T-cell (primary cell): ENCODE results near the gene COA1. TPM values are rescaled to one million over a fixed set of nuclear protein-coding genes. Genes with fewer than 3 reads are reported as not detected.

Experiments
- ATAC-seq, 4 experiments: fragments of 200-7000 bp in 3 of 4; fragments of 150-1000 bp in 1 of 4; cut with Tn5 transposase; replicated peaks in 1 of 4; 1 replicate in 3 of 4; 2 replicates in 1 of 4; pipeline ENCODE4 v1.10.0; 2021; ENCODE audit warnings: moderate library complexity in 3 of 4, mild to moderate bottlenecking in 2 of 4, moderate number of reproducible peaks in 1 of 4
- CTCF ChIA-PET, 2 donors: fragments of 300-600 bp; sonication (Branson Sonifier 250); formaldehyde crosslinking; loops; one replicate each; lab custom pipeline; 2022; ENCODE audit warnings: antibody characterized with exemption in 2 of 2; lab: Charles Lee
- POLR2A ChIA-PET, 2 donors: fragments of 300-600 bp; sonication (Branson Sonifier 250); formaldehyde crosslinking; loops; one replicate each; lab custom pipeline; 2022; ENCODE audit warnings: antibody characterized with exemption in 2 of 2; lab: Charles Lee
- DNase-seq, 35 experiments: peaks; one replicate each; pipeline versions ENCODE4 v3.0.0 to v3.0.0-alpha.2; 2013 to 2023
- H3K27ac ChIP-seq: one replicate; pipeline ENCODE4 v1.5.1; 2013; ENCODE audit warnings: low read length
- H3K27me3 ChIP-seq, 2 experiments: replicated peaks in 1 of 2; 1 replicate in 1 of 2; 2 replicates in 1 of 2; pipeline versions ENCODE4 v1.6.1 to v1.7.0; 2013; ENCODE audit warnings: low read length in 1 of 2, mixed read lengths in 1 of 2; ENCODE audit not compliant: control insufficient read depth in 2 of 2, insufficient read depth in 2 of 2; ENCODE audit errors: extremely low read depth in 1 of 2
- H3K36me3 ChIP-seq, 2 donors: 1 replicate in 1 of 2; 2 replicates in 1 of 2; pipeline versions ENCODE4 v1.6.1 to v1.7.0; 2013; ENCODE audit warnings: low read length in 1 of 2; ENCODE audit not compliant: control insufficient read depth in 2 of 2, insufficient read depth in 1 of 2; ENCODE audit errors: extremely low read depth in 1 of 2
- H3K4me1 ChIP-seq, 2 experiments: 1 replicate in 1 of 2; 2 replicates in 1 of 2; pipeline versions ENCODE4 v1.6.1 to v1.7.0; 2013; ENCODE audit warnings: low read length in 2 of 2, mixed read lengths in 1 of 2; ENCODE audit not compliant: insufficient read depth in 2 of 2, control insufficient read depth in 1 of 2; ENCODE audit errors: extremely low read depth in 1 of 2
- H3K4me3 ChIP-seq, 2 donors: 1 replicate in 1 of 2; 2 replicates in 1 of 2; pipeline versions ENCODE4 v1.5.1 to v1.7.0; 2013; ENCODE audit warnings: mild to moderate bottlenecking in 2 of 2, low read length in 1 of 2, moderate library complexity in 1 of 2; ENCODE audit not compliant: control insufficient read depth in 1 of 2; ENCODE audit errors: extremely low read depth in 1 of 2
- H3K9me3 ChIP-seq: 2 replicates; pipeline ENCODE4 v1.7.0; 2013
- H3K27ac Mint-ChIP-seq, 2 donors: one replicate each; pipeline ENCODE4 v1.8.0; 2020 to 2021; ENCODE audit warnings: mild to moderate bottlenecking in 2 of 2, mixed read lengths in 2 of 2
- H3K27me3 Mint-ChIP-seq, 2 donors: one replicate each; pipeline ENCODE4 v1.8.0; 2021 to 2022; ENCODE audit warnings: mixed read lengths in 2 of 2
- H3K36me3 Mint-ChIP-seq: one replicate; pipeline ENCODE4 v1.8.0; 2021; ENCODE audit warnings: mixed read lengths
- H3K4me1 Mint-ChIP-seq, 3 donors: one replicate each; pipeline ENCODE4 v1.8.0; 2020 to 2022; ENCODE audit warnings: mixed read lengths in 3 of 3, mild to moderate bottlenecking in 1 of 3
- H3K4me3 Mint-ChIP-seq, 3 donors: one replicate each; pipeline ENCODE4 v1.8.0; 2020 to 2022; ENCODE audit warnings: mild to moderate bottlenecking in 3 of 3, mixed read lengths in 3 of 3, moderate library complexity in 3 of 3
- H3K9me3 Mint-ChIP-seq, 3 donors: one replicate each; pipeline ENCODE4 v1.8.0; 2020 to 2022; ENCODE audit warnings: mixed read lengths in 3 of 3
- WGBS: methylation state at CpG from one replicate; pipeline ENCODE4 v1.1.5; 2013; ENCODE audit warnings: missing lambda C conversion rate; ENCODE audit not compliant: insufficient coverage; 5-methylcytosine and 5-hydroxymethylcytosine counted together
- total RNA-seq, 35 experiments: library from RNA in 6 of 35; stranded (reverse) in 6 of 35; fragments of 120-200 nt in 1 of 35; gene quantifications; one replicate each; pipeline versions ENCODE4 v1.2.1 to v1.2.4 and lab custom pipeline; 2013 to 2026

Gene COA1
- total RNA-seq, 5 donors from 2014 or later (not counting 1 experiment from before 2014, with no cell fraction given): 49.6 to 92.1 (median 67.8) TPM

DNA sequence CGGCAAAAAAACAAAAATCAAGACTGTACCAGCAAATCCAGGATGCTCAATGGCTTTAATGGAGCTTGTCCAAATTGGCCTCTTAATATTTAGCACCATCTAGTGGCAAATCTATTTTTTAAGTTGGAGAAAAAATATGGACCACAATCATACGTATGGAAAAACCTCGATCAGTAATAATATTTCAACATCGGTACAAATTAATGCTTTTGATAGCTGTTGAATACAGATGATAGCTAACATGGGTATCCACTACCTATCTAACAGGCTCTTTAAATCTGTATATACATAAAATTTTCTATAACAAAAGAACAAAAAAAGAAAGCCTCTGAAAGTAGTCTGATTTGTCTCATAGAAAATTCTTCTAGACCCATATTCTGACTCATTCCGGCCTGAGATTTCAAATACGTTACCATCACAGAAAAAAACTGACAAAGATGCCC, 29.2 kb downstream of the COA1 start:
- H3K4me3 ChIP-seq: no peak overlapping the region
- Mint-ChIP-seq H3K27me3 (no peaks in the 10 kb centered on the region), H3K27ac (peak overlapping the region; percentile 36 to 79), H3K4me1 (peaks cover 47 to 49% (median 48%) of the 10 kb centered on the region in 3 donors), H3K9me3 (no peaks in the 10 kb centered on the region), H3K4me3 (peak overlapping the region in 2 of 3 donors; percentile 46 to 52), H3K36me3 (peaks cover 15% of the 10 kb centered on the region)
- no CpG with 5 or more reads among the region's 6 CpGs for WGBS
- ChIA-PET POLR2A (interaction anchor here (0.5 to 4.9 kb wide), 14 partner anchors 8 to 121 kb away, joined by 3 to 131 read pairs (median 5); partner anchors contain the start of gene STK17A (in 2 of the 2)), CTCF (interaction anchor here (0.5 to 6.3 kb wide), 70 partner anchors 9 to 770 kb away, joined by 3 to 548 read pairs (median 5); partner anchors contain the start of genes STK17A (in 2 of the 2) and COA1 (in 1 of the 2))
- H3K4me1 ChIP-seq: peaks cover 12 to 26% of the 10 kb centered on the region in 2 experiments
- H3K9me3 ChIP-seq: no peaks in the 10 kb centered on the region
- no peak overlapping the region for H3K27ac ChIP-seq
- ATAC-seq (peak; percentile 64 to 73 (median 67)), DNase-seq (peak in 2 of 35 experiments; percentile 8 to 77)
- no peaks in the 10 kb centered on the region for H3K36me3 ChIP-seq
- H3K27me3 ChIP-seq: no peaks in the 10 kb centered on the region

- Mint-ChIP-seq H3K9me3 (no peaks in the 10 kb centered on the region), H3K27ac (peak overlapping the region; percentile 56 to 79), H3K27me3 (no peaks in the 10 kb centered on the region), H3K4me1 (peaks cover 39 to 40% (median 39%) of the 10 kb centered on the region in 3 donors), H3K36me3 (peaks cover 2% of the 10 kb centered on the region), H3K4me3 (peak overlapping the region in 1 of 3 donors; percentile 46)
- Histone ChIP-seq H3K27ac (no peak overlapping the region), H3K4me3 (no peak overlapping the region), H3K4me1 (peaks cover 8 to 28% of the 10 kb centered on the region in 2 experiments), H3K27me3 (no peaks in the 10 kb centered on the region), H3K9me3 (no peaks in the 10 kb centered on the region), H3K36me3 (no peaks in the 10 kb centered on the region)
- ChIA-PET POLR2A (interaction anchor here (1.2 to 4.9 kb wide), 5 partner anchors 49 to 117 kb away, joined by 7 to 131 read pairs (median 22); partner anchors contain the start of gene STK17A (in 2 of the 2)), CTCF (interaction anchor here (0.8 to 6.3 kb wide), 34 partner anchors 9 to 259 kb away, joined by 3 to 548 read pairs (median 8); partner anchors contain the start of genes STK17A (in 2 of the 2) and COA1 (in 1 of the 2))
- ATAC-seq: no peak
- no peak for DNase-seq
- 80% methylated on average over 1 of the region's 5 CpGs for WGBS
Measured at GRCh38 chr7:43698460-43699255, 30.7 kb downstream of the COA1 start.

- no peaks in the 10 kb centered on the region for H3K27me3 ChIP-seq
- no peaks in the 10 kb centered on the region for H3K36me3 ChIP-seq
- Mint-ChIP-seq H3K27me3 (no peaks in the 10 kb centered on the region), H3K4me1 (peaks cover 30 to 40% (median 31%) of the 10 kb centered on the region in 3 donors), H3K9me3 (no peaks in the 10 kb centered on the region), H3K4me3 (peak overlapping the region in 2 of 3 donors; percentile 21 to 22), H3K36me3 (no peaks in the 10 kb centered on the region), H3K27ac (peak overlapping the region; percentile 21 to 79)
- no peak overlapping the region for H3K27ac ChIP-seq
- ATAC-seq: peak in 1 of 4 experiments; percentile 46
- no peaks in the 10 kb centered on the region for H3K9me3 ChIP-seq
- POLR2A ChIA-PET: interaction anchor here (0.5 to 4.9 kb wide), 7 partner anchors 49 to 770 kb away, joined by 3 to 43 read pairs (median 4); partner anchors contain the start of gene STK17A (in 2 of the 2)
- no peak overlapping the region for H3K4me3 ChIP-seq
- DNase-seq: peak in 1 of 35 experiments; percentile 16
- H3K4me1 ChIP-seq: peaks cover 8 to 28% of the 10 kb centered on the region in 2 experiments
- CTCF ChIA-PET: interaction anchor here (0.6 to 6.3 kb wide), 10 partner anchors 12 to 122 kb away, joined by 3 to 548 read pairs (median 5); partner anchors contain the start of gene STK17A (in 2 of the 2)
- no CpG with 5 or more reads among the region's 4 CpGs for whole genome bisulfite sequencing
Measured at GRCh38 chr7:43697690-43698089, 31.6 kb downstream of the COA1 start.

DNA sequence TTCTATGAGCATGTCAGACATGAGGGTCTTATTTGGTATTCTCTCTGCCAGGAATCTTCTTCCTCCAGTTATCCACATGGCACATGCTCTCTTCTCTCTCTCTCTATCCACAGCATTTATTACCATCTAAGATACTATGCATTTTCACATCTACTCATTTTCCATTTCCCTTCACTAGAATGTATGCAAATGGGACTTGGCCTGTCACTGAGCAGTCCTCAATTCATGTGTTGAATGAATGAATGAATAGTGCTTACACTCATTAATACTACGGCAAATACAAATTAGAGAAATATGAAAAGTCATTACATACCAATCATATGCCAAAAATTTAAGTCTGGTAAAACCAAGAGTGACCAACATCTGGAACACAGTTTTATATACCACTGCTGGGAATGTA, 34.0 kb downstream of the COA1 start:
- ATAC-seq (no peak), DNase-seq (no peak)
- Histone ChIP-seq H3K9me3 (no peaks in the 10 kb centered on the region), H3K4me3 (no peak overlapping the region), H3K4me1 (peaks cover 19 to 30% of the 10 kb centered on the region in 2 experiments), H3K27ac (no peak overlapping the region), H3K36me3 (no peaks in the 10 kb centered on the region), H3K27me3 (no peaks in the 10 kb centered on the region)
- H3K36me3 Mint-ChIP-seq: no peaks in the 10 kb centered on the region
- WGBS: no CpG with 5 or more reads among the region's 1 CpG
- ChIA-PET POLR2A (no interaction called here), CTCF (no interaction called here)
- peaks cover 32 to 38% (median 37%) of the 10 kb centered on the region in 3 donors for H3K4me1 Mint-ChIP-seq
- no peaks in the 10 kb centered on the region for H3K27me3 Mint-ChIP-seq
- no peak overlapping the region for H3K4me3 Mint-ChIP-seq
- H3K9me3 Mint-ChIP-seq: no peaks in the 10 kb centered on the region
- H3K27ac Mint-ChIP-seq: no peak overlapping the region

DNA sequence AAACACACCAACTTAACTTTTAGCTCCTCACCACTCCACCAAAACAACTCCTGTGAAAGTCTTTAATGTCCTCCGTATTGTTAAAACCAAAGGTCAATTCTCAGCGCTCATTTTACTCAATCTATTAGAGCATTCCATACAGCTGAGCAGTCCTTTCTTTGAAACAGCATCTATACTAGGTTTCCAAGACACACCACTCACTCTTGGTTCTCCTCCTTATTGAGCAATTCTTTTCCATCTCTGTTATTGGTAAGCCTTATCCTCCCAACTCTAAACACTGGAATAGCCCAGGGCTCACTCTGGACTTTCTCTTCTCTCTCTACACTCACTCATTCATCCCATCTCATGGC, 34.9 kb downstream of the COA1 start:
- H3K36me3 Mint-ChIP-seq: no peaks in the 10 kb centered on the region
- 92% methylated on average over 2 of the region's 2 CpGs for WGBS
- no peaks in the 10 kb centered on the region for H3K27me3 Mint-ChIP-seq
- ATAC-seq: no peak
- H3K9me3 Mint-ChIP-seq: no peaks in the 10 kb centered on the region
- no peak for DNase-seq
- ChIA-PET POLR2A (no interaction called here), CTCF (interaction anchor here (0.7 to 2.2 kb wide), 5 partner anchors 16 to 1261 kb away, joined by 3 to 12 read pairs (median 4); partner anchors contain the start of gene STK17A (in 2 of the 2))
- H3K27ac ChIP-seq: no peak overlapping the region
- peaks cover 19 to 29% of the 10 kb centered on the region in 2 experiments for H3K4me1 ChIP-seq
- H3K9me3 ChIP-seq: no peaks in the 10 kb centered on the region
- H3K4me3 ChIP-seq: no peak overlapping the region
- no peak overlapping the region for H3K27ac Mint-ChIP-seq
- no peaks in the 10 kb centered on the region for H3K36me3 ChIP-seq
- H3K27me3 ChIP-seq: no peaks in the 10 kb centered on the region
- H3K4me3 Mint-ChIP-seq: no peak overlapping the region
- H3K4me1 Mint-ChIP-seq: peaks cover 30 to 36% (median 34%) of the 10 kb centered on the region in 3 donors
